HEK293 (cell line): ENCODE measurements around the gene CDK14.
A peak's percentile ranks its signal among the peaks of the same experiment; 100 is the strongest.

ENCODE experiments used
- CTCF ChIA-PET: fragments of 350-600 bp; formaldehyde crosslinking; extraction: SDS; loops from one replicate; lab custom pipeline; 2021; ENCODE audit warnings: antibody characterized with exemption; lab: Yijun Ruan, JAX
- POLR2A ChIA-PET: fragments of 300-600 bp; formaldehyde crosslinking; extraction: SDS; loops from one replicate; lab custom pipeline; 2020; ENCODE audit warnings: antibody characterized with exemption, inconsistent platforms; lab: Yijun Ruan, JAX
- H3K27ac ChIP-seq: fragments of 200-500 bp; sonication (Bioruptor generic); 2 replicates; pipeline ENCODE4 v1.5.1; 2014; ENCODE audit warnings: low read depth, low read length, control low read depth, inconsistent platforms; ENCODE audit errors: extremely low read depth
- H3K36me3 ChIP-seq, 2 experiments: fragments of 200-500 bp in 1 of 2; sonication (Bioruptor generic) in 1 of 2; 1 replicate in 1 of 2; 2 replicates in 1 of 2; pipeline ENCODE4 v1.5.1; 2014 to 2017; ENCODE audit warnings: inconsistent platforms in 2 of 2, low read length in 2 of 2; ENCODE audit not compliant: control insufficient read depth in 2 of 2, insufficient read depth in 1 of 2
- H3K4me1 ChIP-seq: fragments of 200-500 bp; sonication (Bioruptor generic); 2 replicates; pipeline ENCODE4 v1.5.1; 2014; ENCODE audit warnings: mild to moderate bottlenecking, low read length, inconsistent platforms; ENCODE audit not compliant: control insufficient read depth, insufficient read depth
- H3K4me3 ChIP-seq: 2 replicates; pipeline ENCODE4 v1.5.1; 2011; ENCODE audit warnings: low read depth, mild to moderate bottlenecking, control low read depth, low read length, moderate library complexity
- H3K9me3 ChIP-seq: fragments of 200-500 bp; sonication (Bioruptor generic); 2 replicates; pipeline ENCODE4 v1.5.1; 2014; ENCODE audit warnings: low read depth, low read length, inconsistent platforms; ENCODE audit not compliant: control insufficient read depth, insufficient read depth
- ATF2 ChIP-seq: fragments of 450-650 bp; formaldehyde crosslinking; IDR thresholded peaks from 2 replicates; pipeline ENCODE4 v1.5.1; 2016; ENCODE audit warnings: missing biosample characterization, missing genetic modification characterization, low read depth
- BCL11B ChIP-seq: fragments of 450-650 bp; formaldehyde crosslinking; IDR thresholded peaks from 2 replicates; pipeline ENCODE4 v1.5.1; 2016; ENCODE audit warnings: low read depth, missing biosample characterization, missing genetic modification characterization
- GLIS2 ChIP-seq: fragments of 450-650 bp; formaldehyde crosslinking; IDR thresholded peaks from 2 replicates; pipeline ENCODE4 v1.5.1; 2016; ENCODE audit warnings: missing biosample characterization, missing genetic modification characterization
- OVOL3 ChIP-seq: fragments of 450-650 bp; formaldehyde crosslinking; IDR thresholded peaks from 2 replicates; pipeline ENCODE4 v1.5.1; 2016; ENCODE audit warnings: missing biosample characterization, missing genetic modification characterization
- PRDM10 ChIP-seq: fragments of 450-650 bp; formaldehyde crosslinking; IDR thresholded peaks from 2 replicates; pipeline ENCODE4 v1.5.1; 2016; ENCODE audit warnings: missing biosample characterization, missing genetic modification characterization
- ZBTB11 ChIP-seq: fragments of 450-650 bp; formaldehyde crosslinking; conservative IDR thresholded peaks from 2 replicates; pipeline ENCODE4 v1.5.1; 2016; ENCODE audit warnings: low read depth, missing biosample characterization, missing genetic modification characterization
- ZFP37 ChIP-seq: fragments of 450-650 bp; formaldehyde crosslinking; IDR thresholded peaks from 2 replicates; pipeline ENCODE4 v1.5.1; 2016; ENCODE audit warnings: missing biosample characterization, missing genetic modification characterization
- ZIC2 ChIP-seq: fragments of 450-650 bp; formaldehyde crosslinking; IDR thresholded peaks from 2 replicates; pipeline ENCODE4 v1.5.1; 2016; ENCODE audit warnings: missing biosample characterization, missing genetic modification characterization
- ZNF280D ChIP-seq: fragments of 450-650 bp; formaldehyde crosslinking; IDR thresholded peaks from 2 replicates; pipeline ENCODE4 v1.5.1; 2016; ENCODE audit warnings: missing biosample characterization, missing genetic modification characterization
- ZNF324 ChIP-seq: fragments of 450-650 bp; formaldehyde crosslinking; IDR thresholded peaks from 2 replicates; pipeline ENCODE4 v1.5.1; 2016; ENCODE audit warnings: missing biosample characterization, missing genetic modification characterization
- ZNF354C ChIP-seq: fragments of 450-650 bp; formaldehyde crosslinking; IDR thresholded peaks from 2 replicates; pipeline ENCODE4 v1.5.1; 2016; ENCODE audit warnings: missing biosample characterization, missing genetic modification characterization, low read depth, borderline replicate concordance
- ZNF473 ChIP-seq: fragments of 450-650 bp; formaldehyde crosslinking; IDR thresholded peaks from 2 replicates; pipeline ENCODE4 v1.5.1; 2017; ENCODE audit warnings: missing biosample characterization, missing genetic modification characterization
- ZNF600 ChIP-seq: fragments of 450-650 bp; formaldehyde crosslinking; IDR thresholded peaks from 2 replicates; pipeline ENCODE4 v1.5.1; 2016; ENCODE audit warnings: missing biosample characterization, missing genetic modification characterization
- ZNF626 ChIP-seq: fragments of 450-650 bp; sonication (Bioruptor Pico); formaldehyde crosslinking; IDR thresholded peaks from 2 replicates; pipeline ENCODE4 v1.5.1; 2018; ENCODE audit warnings: missing biosample characterization, missing genetic modification characterization, inconsistent platforms
- ZNF629 ChIP-seq: fragments of 450-650 bp; formaldehyde crosslinking; IDR thresholded peaks from 2 replicates; pipeline ENCODE4 v1.5.1; 2017; ENCODE audit warnings: missing biosample characterization, missing genetic modification characterization
- ZNF664 ChIP-seq: fragments of 450-650 bp; formaldehyde crosslinking; IDR thresholded peaks from 2 replicates; pipeline ENCODE4 v1.5.1; 2016; ENCODE audit warnings: missing biosample characterization, missing genetic modification characterization
- ZNF830 ChIP-seq: fragments of 450-650 bp; IDR thresholded peaks from 2 replicates; pipeline ENCODE4 v1.5.0; 2018; ENCODE audit warnings: missing biosample characterization, missing genetic modification characterization, low read depth, mild to moderate bottlenecking, moderate library complexity

Gene CDK14

GRCh38 chr7:90763108-90763507 is 167.0 kb downstream of the CDK14 start (continued):
- no peak for TF ChIP-seq ZNF280D (tag by site-specific recombination)
- no peak for TF ChIP-seq ZNF354C
- TF ChIP-seq ATF2 = no peak
- no peak for TF ChIP-seq OVOL3 (tag by site-specific recombination)
- no peak for TF ChIP-seq BCL11B
- no peak for TF ChIP-seq ZBTB11 (tag by site-specific recombination)

GRCh38 chr7:90764848-90765570 is 168.9 kb downstream of the CDK14 start:
- Histone ChIP-seq H3K27ac (no peak overlapping the region), H3K36me3 (no peaks in the 10 kb centered on the region), H3K4me1 (peaks cover 10% of the 10 kb centered on the region), H3K9me3 (no peaks in the 10 kb centered on the region), H3K4me3 (no peak overlapping the region)
- CTCF ChIA-PET = interaction anchor here (0.7 kb wide), 1 partner anchor 817 kb away, joined by 3 read pairs; no protein-coding TSS in a partner anchor
- TF ChIP-seq ZNF664 (tag by site-specific recombination) (peak; percentile 39; the same call in 1 of the 2 replicates), ZFP37 (tag by site-specific recombination) (no peak)
- POLR2A ChIA-PET = no interaction called here

- ChIA-PET CTCF (interaction anchor here (1.0 to 1.2 kb wide), 2 partner anchors 59 to 267 kb away, joined by 3 read pairs; no protein-coding TSS in a partner anchor), POLR2A (no interaction called here)
- Histone ChIP-seq H3K4me3 (no peak overlapping the region), H3K9me3 (no peaks in the 10 kb centered on the region), H3K27ac (no peak overlapping the region), H3K36me3 (no peaks in the 10 kb centered on the region)
- TF ChIP-seq ZNF830 (no peak), PRDM10 (tag by site-specific recombination) (0 out of 2 replicates have a peak, but pooled peaks have one; percentile 17), ZNF629 (tag by site-specific recombination) (no peak), ZNF473 (tag by site-specific recombination) (no peak), ZNF324 (tag by site-specific recombination) (no peak), ZNF626 (tag by site-specific recombination) (no peak), ZNF600 (peak; percentile 47; the same call in 1 of the 2 replicates), GLIS2 (tag by site-specific recombination) (no peak), ZIC2 (tag by site-specific recombination) (no peak)
- TF ChIP-seq, all 188 proteins: peak for 2
- peaks cover 5% of the 10 kb centered on the region for H3K4me1 ChIP-seq
Observed at GRCh38 chr7:90766814-90767564, 170.9 kb downstream of the CDK14 start.
